HL-60/S4 treated with phorbol 12-myristate 13-acetate at 8.2 ng/mL for 4 days and 3 days (cell line): ENCODE results near the gene TUBA1C.

Experiments
- in situ Hi-C: fragments of 300-500 bp; cut with MboI; formaldehyde crosslinking; loops from 2 replicates; pipeline ENCODE4 v1.15.0; 2022; ENCODE audit warnings: low sequenced_read_pairs

TUBA1C gene

GRCh38 chr12:49282302-49282701 is 17.4 kb downstream of the TUBA1C start:
- in situ Hi-C loops, result loop anchor here (10.0 kb wide), 1 partner anchor 62 kb away; the partner anchor contains the start of gene DNAJC22

DNA sequence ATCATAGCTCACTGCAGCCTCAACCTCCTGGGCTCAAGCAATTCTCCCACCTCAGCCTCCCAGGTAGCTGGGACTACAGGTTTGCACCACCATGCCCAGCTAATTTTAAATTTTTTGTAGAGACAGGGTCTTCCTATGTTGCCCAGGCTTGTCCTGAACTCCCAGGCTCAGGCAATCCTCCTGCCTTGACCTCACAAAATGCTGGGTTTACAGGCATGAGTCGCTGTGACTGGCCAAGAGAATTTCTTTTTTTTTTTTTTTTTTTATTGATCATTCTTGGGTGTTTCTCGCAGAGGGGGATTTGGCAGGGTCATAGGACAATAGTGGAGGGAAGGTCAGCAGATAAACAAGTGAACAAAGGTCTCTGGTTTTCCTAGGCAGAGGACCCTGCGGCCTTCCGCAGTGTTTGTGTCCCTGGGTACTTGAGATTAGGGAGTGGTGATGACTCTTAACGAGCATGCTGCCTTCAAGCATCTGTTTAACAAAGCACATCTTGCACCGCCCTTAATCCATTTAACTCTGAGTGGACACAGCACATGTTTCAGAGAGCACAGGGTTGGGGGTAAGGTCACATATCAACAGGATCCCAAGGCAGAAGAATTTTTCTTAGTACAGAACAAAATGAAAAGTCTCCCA is 18.0 kb downstream of the TUBA1C start:
- in situ Hi-C loops, result loop anchor here (10.0 kb wide), 1 partner anchor 62 kb away; the partner anchor contains the start of gene DNAJC22

DNA sequence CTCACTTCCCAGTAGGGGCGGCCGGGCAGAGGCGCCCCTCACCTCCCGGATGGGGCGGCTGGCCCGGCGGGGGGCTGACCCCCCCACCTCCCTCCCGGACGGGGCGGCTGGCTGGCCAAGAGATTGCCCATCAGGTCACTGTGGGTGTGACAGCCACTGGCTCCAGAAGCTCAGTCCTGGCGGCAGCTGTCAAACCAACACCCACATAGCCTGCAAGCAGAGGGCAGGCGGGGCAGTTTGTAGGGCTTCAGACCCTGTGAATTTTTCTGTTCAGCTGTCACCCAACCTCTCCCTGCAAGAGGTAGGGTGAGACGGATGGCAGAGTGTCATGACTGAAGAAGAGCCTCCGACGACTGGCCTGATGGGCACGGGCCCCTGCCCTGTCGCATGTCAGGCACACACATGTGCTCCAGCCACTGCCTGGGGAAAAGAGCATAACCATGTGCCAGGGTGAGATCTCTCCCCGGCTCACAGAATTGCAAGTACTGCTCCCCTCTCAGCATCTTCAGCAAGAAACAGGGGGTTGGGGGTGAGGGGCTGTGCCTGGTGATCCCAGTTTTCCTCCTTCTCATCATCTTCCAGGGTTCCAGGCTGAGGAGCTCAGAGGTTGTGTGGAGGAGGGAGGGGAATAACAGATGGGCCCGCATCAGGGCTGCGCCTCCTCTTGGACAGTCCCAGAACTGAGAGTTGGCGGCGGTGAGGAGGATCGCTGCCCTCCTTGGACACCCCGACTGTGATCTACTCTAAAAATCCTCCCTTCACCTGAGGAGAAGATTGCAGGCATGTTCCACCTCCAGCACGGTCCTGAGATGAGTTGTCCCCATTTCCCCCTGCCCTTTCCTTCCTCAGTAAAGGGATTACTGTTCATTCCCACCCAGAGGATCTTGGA is 18.9 kb downstream of the TUBA1C start:
- in situ Hi-C loops, result loop anchor here (10.0 kb wide), 1 partner anchor 61 kb away; the partner anchor contains the start of gene DNAJC22

DNA sequence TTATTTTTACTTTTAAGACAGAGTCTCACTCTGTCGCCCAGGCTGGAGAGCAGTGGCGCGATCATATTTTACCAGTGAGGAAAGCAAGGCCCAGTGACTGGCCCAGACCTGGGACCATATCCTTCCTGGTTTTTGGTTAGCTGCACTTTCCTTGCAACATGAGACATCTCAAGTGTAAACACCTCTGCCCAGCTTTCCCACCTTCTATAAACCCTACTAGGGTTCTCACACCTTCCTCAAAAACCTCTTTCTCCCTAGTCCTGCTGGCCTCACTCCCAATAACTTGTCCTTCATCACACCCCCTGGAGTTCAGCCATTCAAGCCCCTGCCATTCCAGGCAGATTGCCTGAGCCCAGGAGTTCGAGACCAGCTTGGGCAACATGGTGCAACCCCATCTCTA is 19.8 kb downstream of the TUBA1C start:
- in situ Hi-C loops, result loop anchor here (10.0 kb wide), 1 partner anchor 60 kb away; the partner anchor contains the start of gene DNAJC22

DNA sequence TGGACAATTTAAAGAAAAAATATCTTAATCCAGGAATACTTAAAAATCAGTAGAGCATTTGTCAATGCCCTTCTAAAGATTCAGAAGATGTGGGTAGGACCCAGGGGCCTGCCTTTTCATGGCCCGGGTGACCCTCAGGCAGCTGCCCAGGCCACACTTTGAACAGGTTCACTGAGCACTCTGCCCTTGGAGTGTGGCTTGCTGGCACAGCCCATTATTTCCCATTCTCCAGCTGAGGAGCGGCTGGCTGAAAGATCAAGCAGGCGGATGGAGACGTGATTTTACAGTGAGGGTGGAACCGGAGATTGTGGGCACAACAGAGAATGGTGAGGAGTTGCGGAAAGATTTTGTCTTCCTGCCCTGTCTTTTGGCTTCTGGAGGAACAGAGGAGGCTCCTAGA is 23.0 kb downstream of the TUBA1C start:
- in situ Hi-C loops, result loop anchor here (10.0 kb wide), 1 partner anchor 57 kb away; the partner anchor contains the start of gene DNAJC22

GRCh38 chr12:49288412-49288853 is 23.6 kb downstream of the TUBA1C start:
- in situ Hi-C loops, result loop anchor here (10.0 kb wide), 1 partner anchor 56 kb away; the partner anchor contains the start of gene DNAJC22

GRCh38 chr12:49288922-49289555 is 24.2 kb downstream of the TUBA1C start:
- in situ Hi-C loops, result loop anchor here (10.0 kb wide), 1 partner anchor 56 kb away; the partner anchor contains the start of gene DNAJC22

GRCh38 chr12:49292729-49293055 is 27.8 kb downstream of the TUBA1C start:
- in situ Hi-C loops, result no loop called here

- in situ Hi-C loops, result no loop called here
Measured at GRCh38 chr12:49293056-49293956, 28.4 kb downstream of the TUBA1C start.

DNA sequence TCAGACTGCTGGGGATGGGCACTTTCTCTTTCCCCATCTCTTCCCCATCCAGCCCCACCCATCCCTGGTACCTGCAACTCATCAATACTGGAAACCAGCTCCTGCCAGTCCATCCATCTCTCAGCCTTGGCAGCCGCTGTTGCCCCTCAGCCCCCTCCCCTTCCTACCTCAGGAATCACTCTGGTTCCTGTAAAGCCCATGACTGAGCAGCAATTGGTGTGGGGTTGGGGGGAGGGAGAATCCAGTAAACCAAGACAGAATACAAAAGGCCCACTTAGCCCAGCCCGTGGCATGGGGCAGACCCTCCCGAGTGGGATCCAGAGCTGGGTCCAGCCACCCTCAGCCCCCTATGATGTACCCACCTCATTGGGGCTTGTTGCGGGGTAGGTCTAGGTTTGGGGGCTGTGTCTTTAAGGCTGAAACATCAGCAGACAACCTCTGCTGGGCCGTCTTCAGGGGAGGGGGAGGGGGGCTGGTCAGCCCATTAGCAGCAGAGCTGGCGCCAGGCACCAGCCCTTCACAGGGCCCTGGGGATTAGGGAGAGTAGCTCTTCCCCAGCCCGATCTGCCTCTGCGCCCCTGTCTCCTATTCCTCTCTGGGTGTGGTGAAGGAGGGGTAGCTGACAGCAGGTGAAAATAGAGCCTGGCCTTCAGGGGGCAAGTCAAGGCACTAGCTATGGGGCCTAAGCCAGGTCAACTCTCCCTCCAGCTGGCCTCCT is 29.4 kb downstream of the TUBA1C start:
- in situ Hi-C loops, result no loop called here

DNA sequence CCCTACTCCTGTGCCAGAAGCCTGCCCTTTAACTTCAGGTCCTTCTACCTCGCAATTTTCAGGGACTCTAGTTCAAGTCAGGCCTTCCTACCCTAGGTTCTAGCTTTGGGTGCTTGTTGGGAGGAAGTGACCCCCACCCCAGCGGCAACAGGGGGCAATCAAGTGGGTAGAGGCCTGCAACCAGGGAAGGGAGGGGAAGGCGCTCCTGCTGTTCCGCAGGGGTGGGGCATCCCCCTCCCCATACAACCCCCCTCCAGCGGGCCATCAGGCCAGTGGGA is 29.9 kb downstream of the TUBA1C start:
- in situ Hi-C loops, result no loop called here

- in situ Hi-C loops, result no loop called here
Measured at GRCh38 chr12:49295082-49295936, 30.4 kb downstream of the TUBA1C start, which contains the start of gene PRPH. PRPH (plus strand) TSS chr12:49295147; CDS start chr12:49295201, 54 bp downstream.

GRCh38 chr12:49296034-49296835 is 31.4 kb downstream of the TUBA1C start:
- in situ Hi-C loops, result no loop called here

GRCh38 chr12:49296836-49297694 is 32.2 kb downstream of the TUBA1C start:
- in situ Hi-C loops, result no loop called here

GRCh38 chr12:49297695-49298060 is 32.8 kb downstream of the TUBA1C start:
- in situ Hi-C loops, result no loop called here

GRCh38 chr12:49298160-49298559 is 33.3 kb downstream of the TUBA1C start:
- in situ Hi-C loops, result no loop called here

DNA sequence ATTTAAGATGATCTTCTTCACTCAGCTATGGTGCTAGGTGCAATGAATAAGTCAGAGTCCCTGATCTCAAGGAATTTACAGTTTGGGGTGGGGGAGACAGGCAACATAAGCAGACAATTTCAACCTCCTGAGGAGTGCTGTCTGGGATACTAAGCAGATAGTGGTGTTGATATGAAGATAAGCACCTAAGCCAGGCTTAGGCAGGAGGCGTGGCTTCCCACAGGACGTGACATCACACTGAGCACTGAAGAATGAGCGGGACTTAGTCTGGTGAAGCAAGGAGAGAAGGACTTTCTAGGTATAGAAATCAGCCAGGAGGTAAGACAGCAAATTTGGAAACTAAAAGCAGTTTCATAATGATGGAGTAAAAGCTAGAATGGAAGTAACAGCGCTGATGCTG is 36.9 kb downstream of the TUBA1C start:
- in situ Hi-C loops, result no loop called here
